Measurements from ENCODE around the gene ME3. TPM values are rescaled to one million over a fixed set of nuclear protein-coding genes. Genes with fewer than 3 reads are reported as not detected.

The ME3 gene
- total RNA-seq, 1 experiment from 2014 or later: 2.9 TPM

GRCh38 chr11:86519064-86519911 lies 153.1 kb downstream of the ME3 start:
- Histone ChIP-seq H3K27ac (peak overlapping the region; percentile 34), H3K4me1 (replicated peaks) (peaks cover 48% of the 10 kb centered on the region), H3K4me3 (no peak overlapping the region), H3K9me3 (replicated peaks) (no peaks in the 10 kb centered on the region), H3K36me3 (no peaks in the 10 kb centered on the region), H3K27me3 (replicated peaks) (no peaks in the 10 kb centered on the region)
- peak in 1 of 2 experiments; percentile 40 for DNase-seq (ENCODE audit: low read depth in 1 of 2, low spot score in 2 of 2)

GRCh38 chr11:86518211-86518610 lies 154.2 kb downstream of the ME3 start:
- no peaks in the 10 kb centered on the region for H3K36me3 ChIP-seq
- no peaks in the 10 kb centered on the region for H3K9me3 ChIP-seq (replicated peaks)
- H3K4me1 ChIP-seq (replicated peaks): peaks cover 41% of the 10 kb centered on the region
- no peak for DNase-seq (ENCODE audit: low read depth in 1 of 2, low spot score in 2 of 2)
- H3K27ac ChIP-seq: peak overlapping the region; percentile 34; the same call in 1 of the 2 replicates
- H3K4me3 ChIP-seq: no peak overlapping the region
- H3K27me3 ChIP-seq (replicated peaks): no peaks in the 10 kb centered on the region

- H3K9me3 ChIP-seq (replicated peaks): no peaks in the 10 kb centered on the region
- peaks cover 38% of the 10 kb centered on the region for H3K4me1 ChIP-seq (replicated peaks)
- no peak overlapping the region for H3K27ac ChIP-seq
- no peak for DNase-seq (ENCODE audit: low read depth in 1 of 2, low spot score in 2 of 2)
- H3K36me3 ChIP-seq: no peaks in the 10 kb centered on the region
- no peak overlapping the region for H3K4me3 ChIP-seq
- no peaks in the 10 kb centered on the region for H3K27me3 ChIP-seq (replicated peaks)
These were observed 154.9 kb downstream of the ME3 start for GRCh38 chr11:86517557-86517956.

GRCh38 chr11:86515297-86516094 lies 156.9 kb downstream of the ME3 start:
- Histone ChIP-seq H3K9me3 (replicated peaks) (no peaks in the 10 kb centered on the region), H3K27ac (peak overlapping the region; percentile 66), H3K27me3 (replicated peaks) (no peaks in the 10 kb centered on the region), H3K4me1 (replicated peaks) (peaks cover 46% of the 10 kb centered on the region), H3K4me3 (no peak overlapping the region), H3K36me3 (no peaks in the 10 kb centered on the region)
- DNase-seq (ENCODE audit: low read depth in 1 of 2, low spot score in 2 of 2): peak; percentile 55 to 57

- Histone ChIP-seq H3K27ac (no peak overlapping the region), H3K4me3 (no peak overlapping the region), H3K36me3 (no peaks in the 10 kb centered on the region), H3K27me3 (replicated peaks) (no peaks in the 10 kb centered on the region), H3K9me3 (replicated peaks) (no peaks in the 10 kb centered on the region), H3K4me1 (replicated peaks) (peaks cover 37% of the 10 kb centered on the region)
- DNase-seq (ENCODE audit: low read depth in 1 of 2, low spot score in 2 of 2): no peak
These were observed 158.0 kb downstream of the ME3 start for GRCh38 chr11:86514453-86514852.

- peaks cover 31% of the 10 kb centered on the region for H3K4me1 ChIP-seq (replicated peaks)
- H3K36me3 ChIP-seq: no peaks in the 10 kb centered on the region
These were observed 158.6 kb downstream of the ME3 start for GRCh38 chr11:86513746-86514373.

GRCh38 chr11:86513138-86513537 lies 159.3 kb downstream of the ME3 start:
- Histone ChIP-seq H3K27me3 (replicated peaks) (no peaks in the 10 kb centered on the region), H3K36me3 (no peaks in the 10 kb centered on the region), H3K4me3 (no peak overlapping the region), H3K4me1 (replicated peaks) (peaks cover 25% of the 10 kb centered on the region), H3K27ac (no peak overlapping the region), H3K9me3 (replicated peaks) (no peaks in the 10 kb centered on the region)
- no peak for DNase-seq (ENCODE audit: low read depth in 1 of 2, low spot score in 2 of 2)

More at GRCh38 chr11:86513746-86514373, 158.6 kb downstream of the ME3 start:
- Histone ChIP-seq H3K9me3 (replicated peaks) (no peaks in the 10 kb centered on the region), H3K27ac (no peak overlapping the region), H3K27me3 (replicated peaks) (no peaks in the 10 kb centered on the region), H3K4me3 (no peak overlapping the region)
- no peak for DNase-seq (ENCODE audit: low read depth in 1 of 2, low spot score in 2 of 2)

- Histone ChIP-seq H3K27me3 (replicated peaks) (no peaks in the 10 kb centered on the region), H3K4me3 (no peak overlapping the region), H3K4me1 (replicated peaks) (peaks cover 19% of the 10 kb centered on the region), H3K9me3 (replicated peaks) (no peaks in the 10 kb centered on the region), H3K27ac (0 out of 2 replicates have a peak overlapping the region, but pooled peaks have one; percentile 38), H3K36me3 (no peaks in the 10 kb centered on the region)
- no peak for DNase-seq (ENCODE audit: low read depth in 1 of 2, low spot score in 2 of 2)
These were observed 161.3 kb downstream of the ME3 start for GRCh38 chr11:86511086-86511551.

GRCh38 chr11:86510674-86511073 lies 161.7 kb downstream of the ME3 start:
- Histone ChIP-seq H3K36me3 (no peaks in the 10 kb centered on the region), H3K27ac (no peak overlapping the region), H3K27me3 (replicated peaks) (no peaks in the 10 kb centered on the region), H3K9me3 (replicated peaks) (no peaks in the 10 kb centered on the region), H3K4me1 (replicated peaks) (peaks cover 15% of the 10 kb centered on the region), H3K4me3 (no peak overlapping the region)
- no peak for DNase-seq (ENCODE audit: low read depth in 1 of 2, low spot score in 2 of 2)

GRCh38 chr11:86510097-86510496 lies 162.3 kb downstream of the ME3 start:
- Histone ChIP-seq H3K27ac (no peak overlapping the region), H3K27me3 (replicated peaks) (no peaks in the 10 kb centered on the region), H3K9me3 (replicated peaks) (no peaks in the 10 kb centered on the region), H3K4me3 (no peak overlapping the region), H3K4me1 (replicated peaks) (peaks cover 9% of the 10 kb centered on the region), H3K36me3 (no peaks in the 10 kb centered on the region)
- DNase-seq (ENCODE audit: low read depth in 1 of 2, low spot score in 2 of 2): no peak

- Histone ChIP-seq H3K27me3 (replicated peaks) (no peaks in the 10 kb centered on the region), H3K27ac (no peak overlapping the region), H3K9me3 (replicated peaks) (no peaks in the 10 kb centered on the region), H3K4me1 (replicated peaks) (peaks cover 8% of the 10 kb centered on the region), H3K36me3 (no peaks in the 10 kb centered on the region), H3K4me3 (no peak overlapping the region)
- DNase-seq (ENCODE audit: low read depth in 1 of 2, low spot score in 2 of 2): no peak
These were observed 162.8 kb downstream of the ME3 start for GRCh38 chr11:86509588-86509974.

GRCh38 chr11:86508604-86509587 lies 163.5 kb downstream of the ME3 start:
- no peaks in the 10 kb centered on the region for H3K27me3 ChIP-seq (replicated peaks)
- H3K4me1 ChIP-seq (replicated peaks): peaks cover 8% of the 10 kb centered on the region
- H3K36me3 ChIP-seq: no peaks in the 10 kb centered on the region
- no peak overlapping the region for H3K4me3 ChIP-seq
- no peaks in the 10 kb centered on the region for H3K9me3 ChIP-seq (replicated peaks)
- no peak overlapping the region for H3K27ac ChIP-seq
- no peak for DNase-seq (ENCODE audit: low read depth in 1 of 2, low spot score in 2 of 2)
